HG03175 (cell line): ENCODE data around the gene GLB1L.
"Not testable (repeated sequence)": the region's sequence is repeated elsewhere in the genome, so short reads cannot be mapped to it uniquely, and the experiment has no call there.

Experiments used
- ATAC-seq: cut with Tn5 transposase; IDR thresholded peaks from one replicate; pipeline ENCODE4 v1.9.1; 2021; ENCODE audit warnings: mild to moderate bottlenecking, moderate library complexity; ENCODE audit not compliant: unreplicated experiment

The GLB1L gene

DNA sequence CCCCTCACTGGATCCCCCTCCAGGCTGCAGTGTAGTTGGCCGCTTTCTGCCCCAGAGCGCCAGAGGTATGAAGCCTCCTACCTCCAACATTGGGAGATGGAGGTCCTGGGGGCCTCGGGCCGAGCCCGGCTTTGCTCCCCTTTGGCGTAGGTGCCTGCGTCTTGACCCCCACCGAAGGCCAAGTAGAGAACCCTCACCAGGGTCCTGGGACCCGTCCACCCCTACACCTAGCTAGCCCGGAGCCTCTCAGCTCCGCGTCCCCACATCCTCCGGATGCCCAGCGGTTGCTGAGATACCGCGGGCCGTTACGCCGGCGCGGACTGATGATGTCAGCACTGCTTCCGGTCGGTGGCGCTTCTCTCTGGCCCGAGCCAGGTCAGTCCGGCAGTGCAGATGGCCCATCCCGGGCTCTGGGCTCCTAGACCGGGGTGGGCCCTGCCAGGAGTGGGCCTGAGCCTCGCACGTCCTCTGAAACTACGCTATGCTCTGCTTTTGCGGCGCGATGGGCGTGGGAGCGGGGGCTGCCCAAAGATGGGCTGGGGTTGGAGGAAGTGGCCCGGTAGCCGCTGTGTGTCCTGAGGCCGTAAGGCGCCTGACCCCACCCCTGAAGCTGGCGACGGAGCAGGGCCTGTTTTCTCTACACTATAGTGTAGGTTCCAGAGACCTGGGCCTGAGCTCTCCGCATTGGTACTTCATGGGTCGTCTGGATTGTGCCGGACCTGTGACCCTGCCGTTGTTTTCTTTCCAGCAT is at the start of gene GLB1L, which contains the start of gene STK16:
TSS of gene GLB1L (minus strand) at position 297 of the 751 bp plus-strand sequence. CDS start 1,871 bp downstream, outside the sequence.
TSS of gene STK16 (plus strand) at position 332 of the 751 bp plus-strand sequence. CDS start 521 bp downstream, outside the sequence.
- peak; percentile 65 for ATAC-seq

DNA sequence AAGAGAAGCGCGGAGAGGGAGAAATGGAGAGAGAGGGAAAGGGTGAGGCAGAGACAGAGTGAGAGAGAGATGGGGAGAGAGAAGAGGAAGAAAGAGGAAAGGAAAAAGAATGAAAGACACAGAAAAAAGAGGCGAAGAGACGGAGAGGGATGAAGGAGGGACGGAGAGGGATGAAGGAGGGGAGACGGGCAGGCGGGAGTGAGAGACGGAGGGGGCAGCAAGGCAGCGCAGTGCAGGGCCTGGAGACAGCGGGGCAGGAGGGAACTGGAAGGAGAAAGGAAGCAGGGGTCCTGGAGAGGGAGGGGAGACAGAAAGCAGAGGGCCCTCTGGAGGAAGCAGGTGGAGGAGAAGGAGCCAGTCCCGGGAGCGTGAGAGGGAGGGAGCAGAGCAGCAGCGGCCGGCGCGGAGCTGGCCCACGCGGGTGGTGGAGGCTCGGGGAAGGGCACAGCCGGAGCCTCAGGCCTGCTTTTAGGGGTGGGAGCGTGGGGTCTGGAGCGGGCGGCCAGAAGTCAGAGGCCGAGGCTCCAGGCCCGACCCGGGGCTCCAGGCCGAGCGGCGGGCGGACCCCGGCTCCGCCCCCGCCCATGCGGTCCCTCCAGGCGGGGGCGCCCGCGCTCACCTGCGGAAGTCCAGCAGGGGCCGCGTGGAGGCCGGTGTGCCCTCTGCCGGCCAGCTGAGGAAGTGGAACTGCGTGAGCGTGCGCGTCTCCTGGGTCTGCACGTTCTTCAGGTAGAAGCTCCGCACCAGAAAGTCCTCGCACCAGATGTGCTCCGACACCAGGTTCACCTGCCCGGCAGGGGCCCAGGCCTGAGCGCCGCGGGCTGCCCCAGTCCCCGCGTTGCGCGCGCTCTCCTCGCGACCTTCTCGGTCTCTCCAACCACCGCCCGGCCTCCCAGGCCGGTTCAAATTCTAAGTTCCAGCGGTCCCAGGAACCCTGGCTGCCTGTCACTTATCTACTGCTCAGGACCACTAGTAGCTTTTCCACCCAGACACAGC is 49.4 kb upstream of the GLB1L start:
- peak; percentile 88 for ATAC-seq

DNA sequence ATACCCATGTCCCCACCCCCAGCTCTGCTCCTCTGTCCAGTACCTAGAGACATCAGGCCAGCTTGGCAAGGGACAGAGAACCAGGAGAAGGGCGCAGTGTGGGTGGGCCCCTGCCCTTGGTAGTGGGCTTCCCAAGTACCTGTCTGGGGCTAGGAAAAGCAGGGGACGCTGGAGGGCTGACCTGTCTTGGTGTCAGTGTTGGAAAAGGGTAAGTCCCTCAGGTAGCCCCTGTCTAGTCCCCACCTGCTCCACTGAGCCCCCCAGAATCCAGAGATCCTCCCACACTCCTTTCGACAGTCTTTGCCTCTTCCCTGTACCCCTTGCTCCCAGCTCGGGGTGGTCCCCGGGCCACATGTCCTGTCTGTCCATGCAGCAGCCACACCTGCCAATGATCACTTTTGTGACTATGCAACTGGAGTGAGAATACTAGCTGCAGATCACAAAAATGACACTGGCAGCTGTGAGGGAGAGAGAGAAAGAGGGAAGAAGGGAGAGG is 48.5 kb upstream of the GLB1L start:
- no peak for ATAC-seq

DNA sequence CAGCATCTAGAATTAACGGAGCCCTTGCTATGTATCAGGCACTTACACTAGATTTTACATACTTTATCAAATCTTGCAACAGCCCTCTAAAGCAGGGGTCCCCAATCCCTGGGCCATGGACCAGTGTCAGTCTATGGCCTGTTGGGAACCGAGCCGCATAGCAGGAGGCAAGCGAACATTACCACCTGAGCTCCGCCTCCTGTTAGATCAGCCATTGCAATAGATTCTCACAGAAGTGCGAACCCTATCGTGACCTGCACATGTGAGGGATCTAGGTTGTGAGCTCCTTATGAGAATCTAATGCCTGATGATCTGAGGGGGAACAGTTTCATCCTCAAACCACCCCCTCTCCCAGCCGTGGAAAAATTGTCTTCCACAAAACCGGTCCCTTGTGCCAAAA is 47.4 kb upstream of the GLB1L start:
- no peak for ATAC-seq

DNA sequence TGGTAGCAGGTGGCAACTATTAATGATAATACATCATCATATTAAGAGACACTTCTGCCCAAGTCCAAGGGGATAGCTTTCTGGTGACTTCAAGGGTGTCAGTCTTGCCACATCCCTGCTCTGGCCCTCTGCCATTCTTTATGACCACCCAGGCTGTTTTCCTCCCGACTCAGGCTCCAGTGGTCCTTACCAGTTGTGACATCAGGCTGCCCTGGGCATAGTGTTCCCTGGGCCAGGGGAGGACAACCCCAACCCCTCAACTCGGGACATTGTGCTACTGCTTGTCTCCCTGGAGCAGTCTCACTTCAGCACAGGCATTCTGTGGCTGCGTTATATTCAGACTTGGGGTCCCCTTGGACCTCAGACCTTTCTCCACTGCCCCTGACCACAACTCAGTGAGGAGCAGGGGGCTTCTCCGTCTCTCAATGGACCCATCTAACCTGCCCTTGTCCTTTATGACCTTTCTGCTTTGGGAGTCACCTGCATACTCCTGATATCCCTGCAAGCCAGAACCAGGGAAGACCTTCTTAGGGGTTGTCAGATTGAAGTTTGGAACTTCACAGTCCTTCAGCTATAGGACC is 46.8 kb upstream of the GLB1L start:
- no peak for ATAC-seq

DNA sequence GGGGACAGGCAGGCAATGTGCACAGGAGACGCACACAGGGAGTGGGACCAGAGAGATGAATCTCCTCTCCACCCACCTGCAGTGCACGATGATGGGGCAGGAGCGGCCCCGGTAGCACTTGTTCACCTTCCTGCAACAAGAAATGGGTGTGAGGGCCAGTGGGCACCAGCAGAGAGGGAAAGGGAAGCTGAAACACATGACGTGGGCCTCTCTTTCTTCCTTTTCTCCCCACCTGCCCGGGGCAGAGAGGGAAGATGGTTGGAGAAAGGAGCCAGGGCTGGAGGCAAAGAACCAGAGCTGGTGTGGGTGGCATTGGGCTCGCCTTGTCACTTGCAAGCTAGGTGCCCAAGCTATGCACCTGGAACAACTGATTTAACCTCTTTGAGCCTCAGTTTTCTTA is 46.1 kb upstream of the GLB1L start:
- ATAC-seq: no peak

DNA sequence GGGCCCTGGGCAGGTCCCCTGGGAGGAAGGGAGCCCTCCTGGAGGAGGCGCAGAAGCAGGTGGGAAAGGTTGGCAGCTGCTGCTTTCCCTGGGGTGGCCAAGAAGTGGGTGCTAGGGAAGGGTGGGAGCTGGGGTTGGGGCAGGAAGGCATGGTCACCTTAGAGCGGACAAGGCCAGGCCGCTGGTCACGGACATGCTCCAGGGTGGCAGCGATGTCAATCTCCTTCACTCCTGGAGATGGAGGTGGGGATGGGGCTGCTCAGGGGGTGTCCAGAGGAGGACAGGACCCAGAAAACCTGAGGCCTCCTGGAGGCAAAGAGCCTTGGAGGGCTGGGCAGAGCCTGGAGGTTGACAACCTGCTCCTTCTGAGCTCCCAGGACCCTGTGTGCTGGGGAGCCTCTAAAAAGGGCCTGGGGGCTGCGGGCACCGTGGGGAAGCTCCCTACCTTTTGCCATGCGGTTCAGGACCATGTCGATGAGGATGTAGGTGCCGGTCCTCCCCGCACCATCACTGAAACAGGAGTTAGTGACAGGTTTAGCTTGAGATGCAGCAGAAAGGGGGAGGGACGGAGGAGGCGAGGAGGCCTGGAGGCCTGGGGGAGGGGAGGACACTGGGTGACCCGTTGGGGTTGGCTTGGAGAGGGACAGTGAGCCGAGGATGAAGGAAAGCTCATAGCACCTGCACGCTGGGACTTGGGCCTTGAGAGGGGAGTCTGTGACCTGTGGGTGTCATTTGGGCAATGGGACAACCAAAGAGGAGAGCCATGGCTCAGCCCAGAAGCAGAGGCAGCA is 45.3 kb upstream of the GLB1L start:
- ATAC-seq: no peak

DNA sequence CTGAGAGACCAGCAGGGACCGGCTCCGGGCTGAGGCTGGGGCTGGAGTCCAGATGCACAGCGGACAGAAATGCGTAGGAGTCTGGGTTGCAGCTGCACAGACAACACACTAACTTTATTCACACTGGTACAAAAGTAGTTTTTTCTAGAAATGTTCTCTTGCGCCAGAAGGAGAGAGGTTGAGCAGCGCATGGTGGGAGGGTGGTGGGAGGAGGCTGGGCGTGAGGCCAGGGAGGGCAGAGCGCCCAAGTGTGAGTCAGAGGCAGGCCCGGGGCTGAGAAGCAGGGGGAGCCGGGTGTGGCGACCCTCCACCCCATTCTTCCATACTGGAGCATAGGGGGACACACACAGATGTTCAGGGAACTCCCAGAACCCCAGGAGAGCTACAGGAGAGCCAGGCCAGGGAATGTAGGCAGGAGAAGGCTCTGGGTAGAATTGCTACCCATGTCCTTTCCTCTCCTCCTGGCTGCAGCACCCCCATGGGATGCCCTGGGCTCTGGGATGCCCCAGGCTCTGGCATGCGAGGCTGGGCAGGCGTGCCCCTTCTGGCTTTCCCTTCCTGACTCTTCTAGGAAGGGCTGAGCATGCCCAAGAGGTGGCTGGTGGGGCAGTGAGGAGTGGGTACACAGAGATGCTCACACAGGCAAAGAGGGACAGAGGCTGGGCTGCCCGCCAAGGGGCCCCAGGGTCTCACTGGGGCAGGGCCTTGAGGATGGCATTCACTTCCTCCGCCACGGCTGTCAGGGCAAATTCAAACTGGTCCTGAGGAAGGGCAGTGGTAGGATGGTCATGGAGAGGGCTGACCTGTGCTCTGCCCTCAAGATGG is 44.5 kb upstream of the GLB1L start:
- ATAC-seq: no peak

DNA sequence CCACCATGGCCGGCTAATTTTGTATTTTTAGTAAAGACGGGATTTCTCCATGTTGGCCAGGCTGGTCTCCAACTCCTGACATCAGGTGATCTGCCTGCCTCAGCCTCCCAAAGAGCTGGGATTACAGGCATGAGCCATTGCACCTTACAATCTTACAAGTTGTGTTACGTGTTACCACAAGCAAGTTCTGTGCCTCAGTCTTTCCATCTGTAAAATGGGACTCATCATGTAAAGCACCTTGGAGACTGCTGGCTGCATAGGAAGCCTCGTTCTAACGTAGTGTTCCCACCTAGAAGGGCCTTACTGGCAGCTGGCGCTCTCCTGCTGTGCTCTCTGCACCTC is 43.9 kb upstream of the GLB1L start:
- no peak for ATAC-seq

DNA sequence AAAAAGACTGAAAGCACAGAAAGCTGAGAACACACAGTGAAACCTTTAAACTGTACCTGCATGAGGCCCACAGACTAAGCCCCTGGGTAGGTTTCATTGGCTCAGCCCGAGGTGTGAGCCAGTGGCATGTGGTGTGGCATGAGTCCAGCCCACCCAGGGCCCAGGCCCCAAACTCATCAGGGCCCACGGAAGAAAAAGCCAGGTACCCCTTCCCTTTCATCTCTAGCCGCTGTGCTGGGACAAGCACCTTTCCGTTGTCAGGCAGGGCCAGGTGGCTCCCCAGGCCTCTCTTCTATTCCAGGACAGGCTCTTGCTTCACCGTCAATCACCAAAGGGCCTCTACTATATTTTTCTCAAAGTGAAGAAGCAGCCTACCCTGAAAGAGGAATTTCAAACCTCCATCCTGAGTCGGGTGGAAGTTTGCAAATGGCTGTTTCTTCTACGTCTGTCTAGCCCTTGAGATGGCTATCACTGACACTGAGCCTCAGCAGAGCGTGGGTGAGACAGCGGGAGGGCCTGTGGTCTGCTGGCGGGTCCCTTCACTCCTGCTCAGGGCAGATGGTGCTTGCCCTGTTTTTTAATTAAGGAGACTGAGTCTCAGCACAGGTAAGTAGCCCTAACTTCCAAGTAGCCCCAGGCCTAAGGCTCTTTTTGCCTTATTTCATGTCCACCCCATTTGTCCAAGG is 42.5 kb upstream of the GLB1L start:
- ATAC-seq: no peak

DNA sequence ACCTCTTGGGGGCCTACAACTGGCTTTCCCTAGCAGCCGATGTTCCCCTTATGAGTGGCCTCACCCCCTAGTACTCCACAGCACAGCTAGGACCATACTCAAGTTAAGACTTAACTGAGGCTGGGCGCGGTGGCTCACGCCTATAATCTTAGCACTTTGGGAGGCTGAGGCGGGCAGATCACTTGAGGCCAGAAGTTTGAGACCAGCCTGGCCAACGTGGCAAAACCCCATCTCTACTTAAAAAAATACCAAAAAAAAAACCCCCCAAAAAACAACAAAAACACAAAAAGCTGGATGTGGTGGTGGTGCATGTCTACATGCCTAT is 41.8 kb upstream of the GLB1L start:
- not testable (repeated sequence) for ATAC-seq

DNA sequence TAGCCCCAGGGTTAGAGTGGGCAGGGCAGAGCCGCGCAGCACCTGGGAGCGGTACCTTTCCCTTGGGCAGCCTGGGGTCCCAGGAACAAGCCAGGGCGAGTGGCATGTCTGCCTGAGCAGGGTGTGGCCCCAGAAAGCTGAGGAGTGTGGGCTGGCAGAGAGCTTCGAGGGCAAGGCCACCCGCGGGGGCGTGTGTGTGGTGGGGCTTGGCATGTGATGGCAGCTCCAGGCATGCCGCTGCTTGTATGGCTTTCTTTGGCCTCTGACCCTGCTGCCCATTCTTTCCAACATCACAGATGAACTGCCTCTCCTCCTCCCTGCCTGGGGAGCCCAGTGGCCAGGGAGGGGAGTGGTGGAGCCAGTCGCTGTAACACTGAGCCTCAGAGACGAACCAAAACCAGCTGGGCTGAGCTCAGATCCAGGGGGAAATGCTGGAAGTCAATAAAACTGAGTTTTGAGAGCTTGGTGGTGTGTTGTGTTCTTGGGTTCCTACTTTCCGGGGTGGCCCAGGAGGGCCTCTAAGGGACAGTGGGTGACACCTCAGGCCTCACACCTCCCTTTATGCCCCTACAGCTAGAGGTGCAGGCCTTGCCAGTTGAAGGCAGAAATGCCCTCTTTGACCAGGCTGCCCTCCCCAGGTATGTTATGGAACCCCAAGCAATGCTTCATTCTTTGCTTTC is 41.3 kb upstream of the GLB1L start:
- no peak for ATAC-seq

DNA sequence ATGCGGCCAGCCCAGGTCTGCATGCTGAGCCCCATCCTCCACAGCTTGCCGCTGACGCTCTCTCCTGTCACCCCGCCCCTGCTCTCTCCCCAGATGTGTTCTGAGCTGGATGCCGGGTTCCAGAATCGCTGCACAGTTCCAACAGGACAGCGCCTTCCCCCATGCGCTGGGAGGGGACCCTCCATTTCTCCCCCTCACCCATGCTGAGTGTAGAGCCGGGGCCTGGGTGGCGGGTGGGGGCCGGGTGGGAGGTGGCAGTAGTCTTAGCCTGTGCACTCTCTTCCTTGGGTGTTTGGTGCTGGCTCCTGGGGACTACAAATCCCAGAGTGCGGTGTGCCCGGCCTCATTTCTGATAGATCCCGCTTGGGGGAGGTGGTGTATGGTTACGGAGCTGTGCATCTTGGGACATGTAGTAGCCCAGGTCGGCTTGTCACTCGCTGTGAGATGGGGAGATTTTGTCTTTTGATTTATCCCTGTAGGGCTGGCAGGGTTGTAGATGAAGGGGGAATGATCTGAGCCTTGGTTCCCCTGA is 40.7 kb upstream of the GLB1L start:
- ATAC-seq: no peak

DNA sequence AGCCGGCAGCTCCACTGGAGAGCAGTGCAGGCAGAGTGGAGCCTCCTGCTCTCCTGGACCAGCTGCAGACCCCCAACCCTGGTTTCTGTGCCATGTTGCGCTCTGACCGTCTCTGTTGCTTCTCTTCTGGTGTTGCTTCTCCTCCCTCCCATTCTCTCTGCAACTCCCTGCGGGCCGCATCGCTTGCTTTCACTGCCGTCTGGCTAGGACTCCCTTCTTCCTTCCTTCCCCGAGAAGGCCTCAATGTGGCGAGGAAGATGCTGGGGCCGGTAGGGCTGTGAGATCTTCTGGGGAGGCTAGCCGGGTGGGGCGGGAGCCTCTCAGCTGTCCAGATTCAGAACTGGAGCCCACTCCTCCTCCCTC is 40.1 kb upstream of the GLB1L start:
- ATAC-seq: no peak

DNA sequence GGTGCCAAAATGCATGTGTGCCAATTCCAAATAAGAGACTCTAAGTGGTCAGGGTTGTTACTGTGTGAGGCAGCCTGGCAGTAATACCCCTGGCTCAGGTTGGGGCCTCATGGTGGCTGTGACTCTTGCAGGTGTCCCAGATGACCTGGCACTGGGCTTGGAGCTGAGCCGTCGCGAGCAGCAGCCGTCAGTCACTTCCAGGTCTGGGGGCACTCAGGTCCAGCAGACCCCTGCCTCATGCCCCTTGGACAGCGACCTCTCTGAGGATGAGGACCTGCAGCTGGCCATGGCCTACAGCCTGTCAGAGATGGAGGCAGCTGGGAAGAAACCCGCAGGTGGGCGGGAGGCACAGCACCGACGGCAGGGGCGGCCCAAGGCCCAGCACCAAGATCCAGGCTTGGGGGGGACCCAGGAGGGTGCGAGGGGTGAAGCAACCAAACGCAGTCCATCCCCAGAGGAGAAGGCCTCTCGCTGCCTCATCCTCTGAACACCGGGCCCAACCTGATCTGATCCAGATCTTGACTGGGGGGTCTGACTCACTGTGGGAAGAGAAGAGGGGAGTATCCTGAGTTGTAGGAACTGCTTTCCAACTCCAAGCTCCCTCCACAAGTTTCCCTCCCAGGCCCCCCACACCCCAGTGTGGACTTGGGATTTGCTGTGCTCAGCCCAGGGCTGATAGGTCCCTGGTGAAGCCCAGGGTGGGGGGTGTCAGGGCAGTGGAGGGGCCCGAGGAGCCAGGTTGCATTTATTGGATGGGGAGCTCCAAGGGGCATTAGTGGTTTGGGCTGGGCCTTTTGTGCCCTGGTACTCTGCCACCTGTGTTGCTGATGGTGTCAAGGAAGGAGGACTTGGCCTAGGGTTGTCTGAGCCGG is 39.5 kb upstream of the GLB1L start:
- ATAC-seq: no peak

DNA sequence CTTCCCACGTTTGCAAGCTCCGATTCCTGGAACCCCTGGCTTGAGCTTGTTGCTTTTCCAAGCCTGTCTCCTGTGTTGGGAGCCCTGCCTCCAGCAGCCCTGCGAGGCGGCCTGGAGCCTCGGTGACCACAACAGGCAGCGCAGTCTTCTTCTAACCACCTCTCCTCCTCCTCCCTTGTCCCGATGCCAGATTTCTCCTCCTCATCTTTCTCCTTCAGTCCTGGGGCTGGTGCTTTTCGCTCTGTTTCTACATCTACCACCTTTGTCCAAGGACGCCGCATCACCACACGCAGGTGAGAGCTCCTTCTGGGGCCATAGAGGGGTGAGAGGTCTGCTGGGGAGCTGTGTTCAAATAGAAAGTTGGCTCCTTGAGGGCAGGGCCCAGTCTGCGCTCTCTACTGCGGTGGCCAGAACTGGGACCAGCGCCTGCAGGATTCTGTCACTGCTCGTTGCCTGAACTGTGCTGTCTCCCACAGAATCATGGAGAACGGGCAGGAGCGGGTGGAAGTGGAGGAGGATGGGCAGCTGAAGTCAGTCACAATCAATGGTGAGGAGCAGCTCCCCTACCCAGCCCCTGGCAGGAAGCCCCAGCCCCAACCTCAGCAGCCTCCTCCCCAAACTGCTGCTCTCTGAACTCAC is 37.8 kb upstream of the GLB1L start:
- ATAC-seq: no peak

DNA sequence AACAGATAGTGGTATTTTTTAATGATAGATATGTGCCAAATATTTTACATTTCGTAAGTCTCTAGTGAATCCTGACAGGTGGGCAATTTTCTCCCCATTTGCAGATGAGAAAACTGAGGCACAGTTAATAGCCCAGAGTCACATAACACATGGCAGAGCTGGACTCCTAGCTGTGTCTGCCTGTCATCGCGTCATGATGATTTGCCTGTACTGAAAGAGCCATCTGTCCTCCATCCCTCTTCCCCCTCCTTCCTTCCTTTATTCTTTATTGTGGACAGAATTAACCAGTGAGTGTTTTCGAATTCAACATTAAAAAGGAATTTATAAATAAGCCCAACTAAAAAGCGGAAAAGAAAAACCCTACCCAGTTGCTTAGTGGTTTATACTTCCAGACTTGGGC is 37.1 kb upstream of the GLB1L start:
- no peak for ATAC-seq
